MV-4-11 (cell line): ENCODE measurements around the gene IP6K1.
"Not testable (repeated sequence)": the region's sequence is repeated elsewhere in the genome, so short reads cannot be mapped to it uniquely, and the experiment has no call there.

Source experiments
- DNase-seq: peaks from one replicate; lab custom pipeline; 2025; lab: John Stamatoyannopoulos, UW

The IP6K1 gene

GRCh38 chr3:49794431-49794830 is 8.1 kb upstream of the IP6K1 start:
- DNase-seq, result no peak

DNA sequence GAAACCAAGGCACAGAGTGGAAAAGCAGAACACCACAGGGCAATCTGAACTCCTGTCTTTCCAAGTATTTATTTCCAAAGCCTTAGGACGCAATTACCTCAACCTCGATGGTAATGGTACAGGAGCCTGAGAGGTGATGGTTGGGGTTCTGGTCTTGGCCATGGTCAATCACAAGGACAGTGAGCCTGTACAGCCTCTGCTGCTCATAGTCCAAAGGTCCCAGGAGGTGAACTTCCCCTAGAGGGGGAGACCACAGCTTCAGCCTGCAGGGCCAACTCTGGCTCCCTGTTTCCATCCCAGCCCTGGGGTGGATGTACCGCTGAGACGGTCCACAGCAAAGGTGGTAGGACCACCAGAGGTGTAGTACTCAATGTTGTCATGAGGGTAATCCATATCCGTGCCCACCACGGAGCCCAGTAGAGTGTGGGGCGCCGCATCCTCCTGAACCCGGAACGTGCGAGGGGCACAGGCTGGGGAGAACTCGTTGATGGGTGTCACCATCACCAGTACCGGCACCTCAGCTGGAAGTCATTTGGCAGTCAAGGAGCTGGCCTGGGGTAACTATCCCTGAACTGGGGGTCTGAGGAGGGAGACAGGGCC is 7.2 kb upstream of the IP6K1 start:
- no peak for DNase-seq

- no peak for DNase-seq
These were observed 6.2 kb upstream of the IP6K1 start for GRCh38 chr3:49792371-49793150.

GRCh38 chr3:49791571-49791970 is 5.2 kb upstream of the IP6K1 start:
- no peak for DNase-seq

DNA sequence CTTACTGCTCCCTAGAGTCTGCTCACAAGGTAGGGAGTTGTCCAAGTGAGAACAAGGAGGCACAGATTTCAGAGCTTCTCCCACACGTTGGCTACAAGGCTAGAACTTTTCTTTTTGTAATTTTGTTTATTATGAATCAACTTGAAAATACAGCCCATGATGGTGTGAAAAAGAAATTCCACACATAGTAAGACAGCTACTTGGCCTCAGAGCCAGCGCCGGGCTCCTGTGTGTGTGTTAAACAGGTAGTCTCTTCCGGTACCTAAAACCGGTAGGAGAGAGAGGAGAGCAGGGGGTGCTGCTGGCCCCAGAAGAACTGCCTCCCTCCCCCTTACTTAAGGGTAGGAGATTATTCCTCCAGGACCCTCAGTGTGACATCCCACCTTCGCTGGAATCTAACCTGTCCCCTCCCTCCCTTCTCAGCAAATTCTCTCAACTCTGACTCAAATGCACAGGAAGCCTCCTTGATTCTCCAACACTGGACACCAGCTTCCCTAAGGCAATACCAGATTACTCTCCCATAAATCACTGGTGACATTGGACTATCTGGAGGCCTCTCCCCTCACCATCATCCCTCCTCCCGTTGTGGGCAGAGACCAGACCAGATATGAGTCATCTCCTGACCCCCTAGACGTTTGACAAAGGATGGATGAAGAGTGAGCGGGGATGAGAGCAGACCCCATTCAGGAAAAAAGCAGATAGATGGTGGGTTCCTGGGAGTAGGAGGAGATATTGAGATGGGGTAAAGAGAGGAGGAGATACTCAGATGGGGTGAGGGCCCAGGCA is 4.5 kb upstream of the IP6K1 start:
- no peak for DNase-seq

DNA sequence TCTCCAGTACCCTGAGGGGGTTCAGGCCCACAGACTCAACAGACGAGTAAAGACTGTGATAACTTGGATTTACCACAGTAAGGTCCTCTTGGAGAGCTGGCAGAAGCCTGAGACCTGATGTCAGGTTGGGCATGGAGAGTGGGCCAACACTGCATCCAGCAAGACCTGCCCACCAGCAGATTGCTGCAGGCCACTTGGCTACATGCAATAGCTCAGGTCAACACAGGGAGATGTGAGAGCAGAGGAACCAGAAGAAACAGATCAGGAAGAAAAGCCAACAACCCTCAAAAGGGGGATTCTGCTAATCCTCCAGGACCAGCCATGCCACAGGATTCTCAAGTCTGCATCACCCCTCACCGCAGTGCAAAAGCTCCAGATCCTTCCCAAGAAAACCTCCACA is 1.7 kb upstream of the IP6K1 start:
- no peak for DNase-seq

DNA sequence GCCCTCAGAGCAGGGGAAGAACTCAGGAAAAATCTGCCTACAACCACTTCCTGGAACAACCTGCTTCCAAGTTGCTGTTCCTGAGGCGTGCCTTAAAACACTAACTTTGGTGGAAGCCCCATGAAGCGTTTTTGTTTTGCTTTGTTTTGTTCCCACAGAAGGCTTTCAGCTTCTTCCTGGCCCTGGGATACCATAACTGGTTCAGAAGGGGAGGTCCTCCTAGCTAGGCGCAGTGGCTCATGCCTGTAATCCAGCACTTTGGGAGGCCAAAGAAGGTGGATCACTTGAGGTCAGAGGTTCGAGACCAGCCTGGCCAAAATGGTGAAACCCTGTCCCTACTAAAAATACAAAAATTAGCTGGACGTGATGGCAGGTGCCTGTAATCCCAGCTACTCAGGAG is 1.2 kb upstream of the IP6K1 start:
- no peak for DNase-seq

DNA sequence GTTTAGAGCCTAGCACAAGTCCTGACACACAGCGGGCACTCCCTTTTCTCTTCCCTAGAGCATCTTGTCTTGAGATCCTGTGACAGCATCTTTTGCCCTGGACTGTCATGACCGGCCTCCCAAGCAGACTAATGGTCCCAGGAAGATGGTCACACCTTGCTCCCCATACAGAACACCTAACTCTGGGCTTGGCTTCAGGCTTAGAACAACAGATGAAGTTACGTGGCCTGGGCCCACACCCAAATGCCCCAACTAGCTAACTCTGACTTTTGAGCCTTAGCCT is 781 bp upstream of the IP6K1 start:
- no peak for DNase-seq

- no peak for DNase-seq
These were observed 581 bp downstream of the IP6K1 start for GRCh38 chr3:49785565-49786356.

GRCh38 chr3:49782277-49782676 is 4.1 kb downstream of the IP6K1 start:
- DNase-seq, result not testable (repeated sequence)

- DNase-seq, result no peak
These were observed 4.7 kb downstream of the IP6K1 start for GRCh38 chr3:49781415-49782199.

DNA sequence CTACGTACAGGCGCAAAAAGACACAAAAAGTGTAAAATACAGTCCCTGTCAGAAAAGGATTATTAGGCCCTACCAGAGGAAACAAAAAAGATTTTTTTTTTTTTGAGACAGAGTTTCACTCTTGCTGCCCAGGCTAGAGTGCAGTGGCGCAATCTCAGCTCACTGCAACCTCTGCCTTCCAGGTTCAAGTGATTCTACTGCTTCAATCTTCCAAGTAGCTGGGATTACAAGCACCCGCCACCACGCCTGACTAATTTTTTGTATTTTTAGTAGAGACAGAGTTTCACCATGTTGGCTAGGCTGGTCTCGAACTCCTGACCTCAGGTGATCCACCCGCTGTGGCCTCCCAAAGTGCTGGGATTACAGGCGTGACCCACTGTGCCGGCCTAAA is 5.4 kb downstream of the IP6K1 start:
- peak; percentile 33 for DNase-seq

GRCh38 chr3:49780080-49780974 is 6.0 kb downstream of the IP6K1 start:
- DNase-seq, result no peak

DNA sequence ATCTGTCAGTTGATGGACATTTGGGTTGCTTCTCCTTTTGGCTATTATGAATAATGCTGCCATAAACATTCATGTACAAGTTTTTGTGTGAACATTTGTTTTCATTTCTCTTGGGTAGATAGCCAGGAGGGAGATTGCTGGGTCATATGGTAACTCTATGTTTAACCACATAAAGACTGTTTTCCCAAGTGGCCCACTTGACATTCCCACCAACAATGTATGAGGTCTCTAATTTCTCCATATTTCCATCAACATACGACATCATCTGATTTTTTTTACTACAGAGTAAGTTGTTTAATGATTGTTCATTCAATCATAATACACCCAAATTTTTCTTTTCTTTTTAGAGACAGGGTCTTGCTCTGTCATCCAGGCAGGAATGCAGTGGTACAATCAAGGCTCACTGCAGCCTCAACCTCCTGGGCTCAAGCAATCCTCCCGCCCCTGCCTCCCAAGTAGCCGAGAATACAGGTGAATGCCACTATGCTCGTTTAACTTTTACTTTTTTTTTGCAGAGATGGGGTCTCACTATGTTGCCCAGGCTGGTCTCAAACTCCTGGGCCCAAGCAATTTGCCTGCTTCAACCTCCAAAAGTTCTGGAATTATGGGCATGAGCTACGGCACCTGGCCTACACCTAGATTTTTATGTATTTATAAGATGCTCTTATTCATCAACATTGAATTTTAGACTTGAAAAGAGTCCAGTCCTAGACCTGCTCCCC is 6.8 kb downstream of the IP6K1 start:
- DNase-seq, result no peak

GRCh38 chr3:49776101-49776500 is 10.2 kb downstream of the IP6K1 start:
- not testable (repeated sequence) for DNase-seq

DNA sequence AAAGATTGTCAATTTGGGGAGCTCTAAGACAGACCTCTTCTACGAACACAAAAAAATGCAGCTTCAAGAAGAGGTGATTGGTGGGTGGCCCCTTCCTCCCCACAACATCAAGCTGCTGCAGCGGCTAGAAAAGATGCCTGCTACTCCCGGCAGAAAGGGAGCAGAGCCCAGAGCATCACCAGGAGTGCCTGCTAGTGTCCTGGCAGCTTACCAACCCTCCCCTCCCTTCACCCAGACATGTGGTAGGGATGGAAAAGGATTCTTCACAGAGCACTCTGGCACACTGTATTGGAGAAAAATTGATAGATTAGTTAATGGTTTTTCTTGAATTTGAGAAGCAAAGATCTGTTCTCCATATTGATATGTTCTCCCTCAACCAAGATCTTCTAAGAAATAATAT is 10.8 kb downstream of the IP6K1 start:
- DNase-seq, result no peak

GRCh38 chr3:49772703-49773102 is 13.6 kb downstream of the IP6K1 start:
- no peak for DNase-seq

GRCh38 chr3:49771340-49771938 is 14.9 kb downstream of the IP6K1 start:
- DNase-seq, result no peak

- DNase-seq, result no peak
These were observed 16.4 kb downstream of the IP6K1 start for GRCh38 chr3:49769926-49770325.
